ENCODE data around the gene NKX2-4.

DNA sequence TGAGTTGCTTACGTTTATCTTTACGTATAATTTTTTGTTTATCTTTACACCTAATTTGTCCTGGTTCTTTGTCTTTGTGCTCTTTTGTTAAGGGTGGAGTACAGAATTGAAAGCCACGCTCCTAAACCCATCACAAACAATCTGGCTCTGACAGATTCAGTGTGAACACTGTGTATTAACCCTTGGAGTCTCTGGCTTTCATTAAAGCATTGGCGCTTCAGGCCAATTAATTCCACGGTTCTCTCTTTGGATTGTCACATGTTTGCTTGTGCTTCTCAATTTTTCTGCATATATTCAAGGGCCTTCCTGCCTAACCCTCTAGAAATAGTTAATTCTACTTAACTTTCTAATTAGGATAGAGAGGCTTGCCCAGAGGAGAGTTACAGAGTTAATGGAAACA is 38.6 kb downstream of the NKX2-4 start:
- TF ChIP-seq, protein P1, sequence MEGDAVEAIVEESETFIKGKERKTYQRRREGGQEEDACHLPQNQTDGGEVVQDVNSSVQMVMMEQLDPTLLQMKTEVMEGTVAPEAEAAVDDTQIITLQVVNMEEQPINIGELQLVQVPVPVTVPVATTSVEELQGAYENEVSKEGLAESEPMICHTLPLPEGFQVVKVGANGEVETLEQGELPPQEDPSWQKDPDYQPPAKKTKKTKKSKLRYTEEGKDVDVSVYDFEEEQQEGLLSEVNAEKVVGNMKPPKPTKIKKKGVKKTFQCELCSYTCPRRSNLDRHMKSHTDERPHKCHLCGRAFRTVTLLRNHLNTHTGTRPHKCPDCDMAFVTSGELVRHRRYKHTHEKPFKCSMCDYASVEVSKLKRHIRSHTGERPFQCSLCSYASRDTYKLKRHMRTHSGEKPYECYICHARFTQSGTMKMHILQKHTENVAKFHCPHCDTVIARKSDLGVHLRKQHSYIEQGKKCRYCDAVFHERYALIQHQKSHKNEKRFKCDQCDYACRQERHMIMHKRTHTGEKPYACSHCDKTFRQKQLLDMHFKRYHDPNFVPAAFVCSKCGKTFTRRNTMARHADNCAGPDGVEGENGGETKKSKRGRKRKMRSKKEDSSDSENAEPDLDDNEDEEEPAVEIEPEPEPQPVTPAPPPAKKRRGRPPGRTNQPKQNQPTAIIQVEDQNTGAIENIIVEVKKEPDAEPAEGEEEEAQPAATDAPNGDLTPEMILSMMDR (conservative IDR thresholded peaks at IDR 0.05; ENCODE audit: low read length): no peak
- TF ChIP-seq EZH2phosphoT487 (IDR thresholded peaks at IDR 0.05; ENCODE audit: borderline replicate concordance, low read depth, low read length): no peak

Data from OCI-LY7 (cell line).